22Rv1 (cell line): ENCODE data around the gene FIG4.

Experiments used
- ZFX ChIP-seq: fragments of 450-650 bp; IDR thresholded peaks from 2 replicates; pipeline ENCODE4 v1.6.1; 2017; ENCODE audit warnings: antibody characterized with exemption, borderline replicate concordance
- TF ChIP-seq, protein P1 (sequence below): fragments of 450-650 bp; IDR thresholded peaks from 2 replicates; pipeline ENCODE4 v1.5.1; 2017; ENCODE audit warnings: mild to moderate bottlenecking

DNA sequence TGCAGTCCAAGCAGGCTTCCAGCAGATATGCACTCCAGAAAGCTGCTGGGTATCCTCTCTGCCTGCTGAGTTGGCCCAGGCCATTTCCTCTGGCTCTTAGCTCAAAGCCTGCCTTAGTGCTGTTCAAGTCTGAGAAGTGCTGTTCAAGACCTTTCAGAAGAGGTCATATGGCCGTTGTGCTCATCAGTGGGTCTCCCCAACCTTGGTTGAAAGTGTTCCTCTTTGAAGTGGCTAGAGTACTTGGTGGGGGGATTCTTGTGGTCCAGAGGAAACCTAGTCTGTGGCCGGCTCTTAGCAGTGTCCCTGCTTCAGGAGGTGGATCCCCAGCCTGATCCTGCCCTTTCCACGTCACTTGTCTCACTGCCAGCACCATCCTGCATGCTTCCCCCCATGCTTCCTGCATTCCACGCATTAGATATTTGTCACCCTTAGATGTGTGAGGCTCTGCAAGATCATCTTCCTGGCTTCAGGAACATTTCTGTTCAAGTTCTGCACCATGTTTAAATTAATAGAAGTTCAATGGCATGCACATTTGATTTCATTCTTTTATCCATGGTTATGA is 105.0 kb downstream of the FIG4 start:
- TF ChIP-seq, protein P1, sequence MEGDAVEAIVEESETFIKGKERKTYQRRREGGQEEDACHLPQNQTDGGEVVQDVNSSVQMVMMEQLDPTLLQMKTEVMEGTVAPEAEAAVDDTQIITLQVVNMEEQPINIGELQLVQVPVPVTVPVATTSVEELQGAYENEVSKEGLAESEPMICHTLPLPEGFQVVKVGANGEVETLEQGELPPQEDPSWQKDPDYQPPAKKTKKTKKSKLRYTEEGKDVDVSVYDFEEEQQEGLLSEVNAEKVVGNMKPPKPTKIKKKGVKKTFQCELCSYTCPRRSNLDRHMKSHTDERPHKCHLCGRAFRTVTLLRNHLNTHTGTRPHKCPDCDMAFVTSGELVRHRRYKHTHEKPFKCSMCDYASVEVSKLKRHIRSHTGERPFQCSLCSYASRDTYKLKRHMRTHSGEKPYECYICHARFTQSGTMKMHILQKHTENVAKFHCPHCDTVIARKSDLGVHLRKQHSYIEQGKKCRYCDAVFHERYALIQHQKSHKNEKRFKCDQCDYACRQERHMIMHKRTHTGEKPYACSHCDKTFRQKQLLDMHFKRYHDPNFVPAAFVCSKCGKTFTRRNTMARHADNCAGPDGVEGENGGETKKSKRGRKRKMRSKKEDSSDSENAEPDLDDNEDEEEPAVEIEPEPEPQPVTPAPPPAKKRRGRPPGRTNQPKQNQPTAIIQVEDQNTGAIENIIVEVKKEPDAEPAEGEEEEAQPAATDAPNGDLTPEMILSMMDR, result no peak
- no peak for TF ChIP-seq ZFX
